ENCODE data around the gene POLR2F. TPM values are rescaled to one million over a fixed set of nuclear protein-coding genes. Genes with fewer than 3 reads are reported as not detected.

The POLR2F gene
- total and polyA plus RNA-seq, 9 of the 15 experiments (the other 6 are each of a cell fraction or from before 2014, with no cell fraction given) = 98.9 to 410 (median 168) TPM

DNA sequence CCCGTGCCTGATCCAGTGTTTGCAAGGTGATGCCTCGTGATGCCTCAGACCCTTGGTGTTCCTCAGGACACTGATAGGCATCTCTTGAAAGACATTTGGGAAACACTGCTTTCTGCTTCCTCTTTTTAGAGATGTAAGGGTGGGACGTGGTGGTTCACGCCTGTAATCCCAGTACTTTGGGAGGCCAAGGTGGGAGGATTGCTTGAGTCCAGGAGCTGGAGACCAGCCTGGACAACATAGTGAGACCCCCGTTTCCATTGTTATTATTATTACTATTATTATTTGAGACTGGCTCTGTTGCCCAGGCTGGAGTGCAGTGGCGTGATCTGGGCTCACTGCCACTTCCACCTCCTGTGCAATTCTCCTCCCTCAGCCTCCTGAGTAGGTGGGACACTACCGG lies 37.4 kb downstream of the POLR2F start:
- Histone ChIP-seq H3K79me2 (ENCODE audit: control insufficient read depth, insufficient read depth, low read length) (no peaks in the 10 kb centered on the region), H3K27me3 (ENCODE audit: control insufficient read depth in 2 of 2, insufficient read depth in 2 of 2, low read length in 2 of 2) (no peaks in the 10 kb centered on the region), H3K4me3 (no peak overlapping the region), H3K9ac (ENCODE audit: insufficient read depth in 1 of 2, low read depth in 2 of 2, low read length in 2 of 2) (no peak overlapping the region), H3K36me3 (ENCODE audit: control insufficient read depth, insufficient read depth, low read length) (no peaks in the 10 kb centered on the region), H3K9me3 (replicated peaks; ENCODE audit: control insufficient read depth, insufficient read depth, low read depth, low read length) (no peaks in the 10 kb centered on the region), H3K9me1 (ENCODE audit: control insufficient read depth, insufficient read depth, low read length) (no peaks in the 10 kb centered on the region), H3K4me2 (ENCODE audit: insufficient read depth, low read length) (no peak overlapping the region), H3K4me1 (replicated peaks in 1 of 2; ENCODE audit: control insufficient read depth in 2 of 2, insufficient read depth in 2 of 2, low read length in 2 of 2) (peaks cover 0 to 6% of the 10 kb centered on the region in 2 experiments; a peak in 2 of 5 replicates), H4K20me1 (replicated peaks; ENCODE audit: control insufficient read depth, insufficient read depth, low read length) (no peaks in the 10 kb centered on the region), H3K27ac (ENCODE audit: extremely low read depth, low read depth, low read length) (no peak overlapping the region), H2AFZ (ENCODE audit: low read depth, low read length) (no peak overlapping the region)
- ATAC-seq = no peak
- no TSS peak for BruUV-seq (replicated peaks)
- DNase-seq (ENCODE audit: extremely low read depth in 1 of 4, low spot score in 3 of 4) = no peak
- intact Hi-C loops (cut with micrococcal nuclease) (no loop called here), in situ Hi-C loops (cut with MboI) (no loop called here)
- 0 out of 2 replicates have a peak, but pooled peaks have one; percentile 27 for TF ChIP-seq ZNF121 (CRISPR knock-in tag; conservative IDR thresholded peaks at IDR 0.05)
- no peak for TF ChIP-seq HDAC8 (tag; IDR thresholded peaks at IDR 0.05)
- POLR2A ChIA-PET = no interaction called here
- CTCF ChIA-PET (ENCODE audit: low intra/inter-chr PET ratio) = no interaction called here
- FAIRE-seq = no peak
- WGBS (ENCODE audit: insufficient coverage, low coverage, missing lambda C conversion rate) = 14% methylated on average over 4 of the region's 7 CpGs

DNA sequence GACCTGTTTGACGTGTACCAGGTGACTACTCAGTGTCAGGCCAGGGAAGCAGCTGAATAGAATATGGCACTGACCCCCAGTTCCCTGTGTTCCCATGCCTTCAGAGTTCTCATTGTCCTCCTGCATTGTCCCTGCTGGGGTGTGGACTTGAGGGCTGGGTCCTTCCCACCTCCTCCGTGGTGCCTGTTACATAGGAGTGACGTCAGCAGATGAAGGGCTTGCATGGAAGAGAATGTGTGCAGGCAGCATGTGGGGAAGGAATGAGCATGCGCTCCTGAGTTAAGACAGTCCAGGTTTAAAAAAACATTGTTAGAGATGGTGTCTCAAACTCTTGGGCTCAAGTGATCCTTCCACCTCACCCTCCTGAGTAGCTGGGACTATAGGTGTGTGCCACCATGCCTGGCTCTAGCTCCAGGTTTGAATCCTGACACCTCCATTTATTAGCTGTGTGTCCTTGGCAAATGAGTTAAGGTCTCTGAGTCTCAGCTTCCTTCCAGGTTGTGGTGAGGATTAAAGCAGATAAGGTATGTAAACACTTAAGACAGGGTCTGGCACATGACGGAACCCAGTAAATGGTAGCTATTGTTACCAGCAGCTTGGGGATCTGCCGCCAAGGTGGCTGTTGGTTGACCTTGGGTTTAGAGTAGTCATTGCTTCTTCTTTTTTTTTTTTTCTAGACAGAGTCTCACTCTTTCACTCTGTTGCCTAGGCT lies 38.4 kb downstream of the POLR2F start:
- H3K4me3 ChIP-seq = no peak overlapping the region
- no TSS peak for BruUV-seq (replicated peaks)
- H3K4me1 ChIP-seq (replicated peaks in 1 of 2; ENCODE audit: control insufficient read depth in 2 of 2, insufficient read depth in 2 of 2, low read length in 2 of 2) = peaks cover 0 to 8% of the 10 kb centered on the region in 2 experiments; a peak in 3 of 5 replicates
- WGBS (ENCODE audit: insufficient coverage, low coverage, missing lambda C conversion rate) = 22% methylated on average over 4 of the region's 6 CpGs
- no peaks in the 10 kb centered on the region for H3K9me1 ChIP-seq (ENCODE audit: control insufficient read depth, insufficient read depth, low read length)
- H3K4me2 ChIP-seq (ENCODE audit: insufficient read depth, low read length) = no peak overlapping the region
- no peak overlapping the region for H3K27ac ChIP-seq (ENCODE audit: extremely low read depth, low read depth, low read length)
- no peak overlapping the region for H3K9ac ChIP-seq (ENCODE audit: insufficient read depth in 1 of 2, low read depth in 2 of 2, low read length in 2 of 2)
- H2AFZ ChIP-seq (ENCODE audit: low read depth, low read length) = no peak overlapping the region
- DNase-seq (ENCODE audit: extremely low read depth in 1 of 4, low spot score in 3 of 4) (peak in 1 of 4 experiments; percentile 16), FAIRE-seq (no peak), ATAC-seq (peak; percentile 53; the same call in 2 of the 3 replicates)
- no peaks in the 10 kb centered on the region for H3K36me3 ChIP-seq (ENCODE audit: control insufficient read depth, insufficient read depth, low read length)
- no peaks in the 10 kb centered on the region for H3K27me3 ChIP-seq (ENCODE audit: control insufficient read depth in 2 of 2, insufficient read depth in 2 of 2, low read length in 2 of 2)
- in situ Hi-C loops (cut with MboI) = no loop called here
- H3K9me3 ChIP-seq (replicated peaks; ENCODE audit: control insufficient read depth, insufficient read depth, low read depth, low read length) = no peaks in the 10 kb centered on the region
- no peaks in the 10 kb centered on the region for H3K79me2 ChIP-seq (ENCODE audit: control insufficient read depth, insufficient read depth, low read length)
- ChIA-PET CTCF (ENCODE audit: low intra/inter-chr PET ratio) (no interaction called here), POLR2A (interaction anchor here (0.6 kb wide), 1 partner anchor 81 kb away, joined by 3 read pairs; no protein-coding TSS in a partner anchor)
- H4K20me1 ChIP-seq (replicated peaks; ENCODE audit: control insufficient read depth, insufficient read depth, low read length) = no peaks in the 10 kb centered on the region
- intact Hi-C loops (cut with micrococcal nuclease) = no loop called here
- TF ChIP-seq THRAP3 (IDR thresholded peaks at IDR 0.05; ENCODE audit: borderline replicate concordance) (no peak), BHLHE40 (IDR thresholded peaks at IDR 0.05; ENCODE audit: low read length) (peak; percentile 34; the same call in 1 of the 2 replicates), U2AF2 (optimal IDR thresholded peaks at IDR 0.05; ENCODE audit: low read depth, low read length) (no peak), TSC22D4 (tag; IDR thresholded peaks at IDR 0.05) (no peak), ZFPM2 (CRISPR knock-in tag; IDR thresholded peaks at IDR 0.05) (no peak), SPI1 (IDR thresholded peaks at IDR 0.05; ENCODE audit: borderline replicate concordance, low read depth, low read length) (no peak), NRF1 (conservative IDR thresholded peaks at IDR 0.05 in 1 of 2, IDR thresholded peaks at IDR 0.05 in 1 of 2) (peak in 1 of 2 experiments; percentile 24; a peak in 1 of 4 replicates), ZNF408 (CRISPR knock-in tag; IDR thresholded peaks at IDR 0.05; ENCODE audit: low read depth) (no peak), FOXA3 (CRISPR knock-in tag; conservative IDR thresholded peaks at IDR 0.05 in 1 of 2, IDR thresholded peaks at IDR 0.05 in 1 of 2) (peak in 1 of 2 experiments; percentile 54; a peak in 1 of 4 replicates), CREM (IDR thresholded peaks at IDR 0.05; ENCODE audit: low read depth) (peak; percentile 60; the same call in 1 of the 2 replicates), KLF16 (IDR thresholded peaks at IDR 0.05) (no peak), ESRRA (IDR thresholded peaks at IDR 0.05; ENCODE audit: borderline replicate concordance, low read depth) (peak; percentile 68; the same call in 1 of the 2 replicates), RFX7 (CRISPR knock-in tag; IDR thresholded peaks at IDR 0.05) (no peak), ZFP36 (IDR thresholded peaks at IDR 0.05; ENCODE audit: low read depth, low read length, partially characterized antibody) (peak; percentile 62), ZNF140 (CRISPR knock-in tag; IDR thresholded peaks at IDR 0.05) (no peak), SP1 (CRISPR knock-in tag; IDR thresholded peaks at IDR 0.05) (no peak)
